ENCODE results near the gene PROM1.

PROM1 gene

DNA sequence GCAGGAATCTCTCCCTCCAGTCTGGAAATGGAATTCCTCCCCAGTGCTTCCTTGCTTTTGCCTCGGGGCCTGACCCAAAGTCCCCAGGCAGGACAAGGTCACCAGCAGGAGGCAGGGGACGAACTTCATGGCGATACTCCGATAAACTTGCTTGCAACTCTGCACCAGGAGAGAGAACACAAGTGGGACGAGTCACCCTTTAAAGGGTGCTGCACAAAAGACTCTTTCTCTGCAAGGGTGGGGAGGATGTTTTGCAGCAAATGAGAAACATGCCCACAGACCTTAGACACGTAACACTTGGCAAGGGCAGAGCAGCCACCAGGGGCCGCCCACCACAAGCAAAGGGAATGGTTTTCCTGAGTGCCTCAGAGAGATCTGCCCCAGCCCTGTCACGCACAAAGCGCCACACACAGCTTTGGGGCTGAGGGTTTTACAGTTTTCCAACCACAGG lies 120.8 kb downstream of the PROM1 start, which contains the start of gene FGFBP2:
FGFBP2 (minus strand) TSS at position 175 of the 451 bp plus-strand sequence; CDS start at position 129, 46 bp downstream.
- peaks cover 16% of the 10 kb centered on the region for H3K27me3 Mint-ChIP-seq (ENCODE audit: low read depth, poor library complexity)
- H3K9me3 Mint-ChIP-seq, result peaks cover 14% of the 10 kb centered on the region
- no peak within 1 kb of the TSS for H3K27ac Mint-ChIP-seq
- TF ChIP-seq, protein P1, sequence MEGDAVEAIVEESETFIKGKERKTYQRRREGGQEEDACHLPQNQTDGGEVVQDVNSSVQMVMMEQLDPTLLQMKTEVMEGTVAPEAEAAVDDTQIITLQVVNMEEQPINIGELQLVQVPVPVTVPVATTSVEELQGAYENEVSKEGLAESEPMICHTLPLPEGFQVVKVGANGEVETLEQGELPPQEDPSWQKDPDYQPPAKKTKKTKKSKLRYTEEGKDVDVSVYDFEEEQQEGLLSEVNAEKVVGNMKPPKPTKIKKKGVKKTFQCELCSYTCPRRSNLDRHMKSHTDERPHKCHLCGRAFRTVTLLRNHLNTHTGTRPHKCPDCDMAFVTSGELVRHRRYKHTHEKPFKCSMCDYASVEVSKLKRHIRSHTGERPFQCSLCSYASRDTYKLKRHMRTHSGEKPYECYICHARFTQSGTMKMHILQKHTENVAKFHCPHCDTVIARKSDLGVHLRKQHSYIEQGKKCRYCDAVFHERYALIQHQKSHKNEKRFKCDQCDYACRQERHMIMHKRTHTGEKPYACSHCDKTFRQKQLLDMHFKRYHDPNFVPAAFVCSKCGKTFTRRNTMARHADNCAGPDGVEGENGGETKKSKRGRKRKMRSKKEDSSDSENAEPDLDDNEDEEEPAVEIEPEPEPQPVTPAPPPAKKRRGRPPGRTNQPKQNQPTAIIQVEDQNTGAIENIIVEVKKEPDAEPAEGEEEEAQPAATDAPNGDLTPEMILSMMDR (IDR thresholded peaks at IDR 0.05), result peak; percentile 50
- H3K36me3 Mint-ChIP-seq (ENCODE audit: low read depth), result peaks cover 16% of the 10 kb centered on the region
- peak; percentile 49 for DNase-seq
- peaks cover 4% of the 10 kb centered on the region for H3K4me1 Mint-ChIP-seq
- no peak within 1 kb of the TSS for H3K4me3 Mint-ChIP-seq

DNA sequence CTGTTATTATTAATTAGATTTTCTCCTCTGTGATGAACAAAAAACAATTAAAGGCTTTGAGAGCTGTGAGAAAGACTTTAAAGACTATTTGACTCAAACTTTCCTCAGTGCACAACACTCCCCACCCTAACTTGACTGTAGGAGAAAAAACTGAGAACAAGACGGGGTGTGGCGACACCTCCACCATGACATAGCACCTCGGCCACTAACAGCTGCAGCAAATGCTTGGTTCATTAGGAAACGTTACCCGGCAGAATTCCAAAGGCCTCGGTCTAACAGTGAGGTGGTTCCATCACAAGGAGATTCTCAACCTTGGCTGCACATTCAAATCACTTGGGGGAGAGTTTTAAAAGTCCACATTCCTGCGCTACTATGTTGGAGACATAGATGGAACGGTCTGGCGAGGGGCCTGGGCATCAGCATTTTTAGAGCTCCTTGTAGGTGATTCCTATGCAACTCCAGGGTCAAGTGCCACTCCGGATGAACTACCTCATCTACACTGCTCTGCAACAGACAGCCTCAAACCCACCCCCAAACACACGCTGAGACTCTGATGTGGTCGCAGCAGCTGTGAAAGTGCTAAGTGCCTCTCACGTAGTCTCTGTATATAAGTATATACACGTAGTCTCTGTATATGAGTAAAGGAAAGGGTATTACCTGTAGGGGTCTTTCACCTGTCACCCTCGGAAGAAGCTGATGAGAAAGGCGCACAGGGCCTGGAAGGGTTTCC lies 121.9 kb downstream of the PROM1 start:
- Mint-ChIP-seq H3K9me3 (peaks cover 12% of the 10 kb centered on the region), H3K4me3 (no peak overlapping the region), H3K4me1 (peaks cover 4% of the 10 kb centered on the region), H3K36me3 (ENCODE audit: low read depth) (peaks cover 9% of the 10 kb centered on the region), H3K27ac (no peak overlapping the region), H3K27me3 (ENCODE audit: low read depth, poor library complexity) (peaks cover 14% of the 10 kb centered on the region)
- TF ChIP-seq, protein P1 (IDR thresholded peaks at IDR 0.05), result no peak
- no peak for DNase-seq

DNA sequence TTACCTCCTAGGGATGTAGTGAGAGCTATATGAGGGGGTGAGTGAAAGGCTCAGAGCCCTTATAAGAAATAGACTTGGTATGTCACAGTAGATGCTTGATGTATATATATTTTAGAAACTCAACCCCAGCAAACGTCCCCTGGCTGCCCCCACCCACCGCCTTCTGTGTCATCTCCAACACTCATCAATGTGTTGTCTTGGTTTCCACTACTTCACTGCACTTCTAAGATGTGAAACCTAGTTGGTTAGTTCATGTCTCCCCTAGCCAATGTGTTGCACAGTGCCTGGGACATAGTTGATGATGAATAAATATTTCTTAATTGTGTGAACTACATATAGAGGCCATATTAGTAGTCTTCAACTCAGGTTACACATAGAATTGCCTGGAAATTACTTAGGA lies 125.3 kb downstream of the PROM1 start:
- no peak for DNase-seq
- peaks cover 9% of the 10 kb centered on the region for H3K27me3 Mint-ChIP-seq (ENCODE audit: low read depth, poor library complexity)
- peaks cover 5% of the 10 kb centered on the region for H3K36me3 Mint-ChIP-seq (ENCODE audit: low read depth)
- TF ChIP-seq, protein P1 (IDR thresholded peaks at IDR 0.05), result no peak
- no peak overlapping the region for H3K4me3 Mint-ChIP-seq
- no peak overlapping the region for H3K27ac Mint-ChIP-seq
- H3K9me3 Mint-ChIP-seq, result peaks cover 25% of the 10 kb centered on the region
- peaks cover 4% of the 10 kb centered on the region for H3K4me1 Mint-ChIP-seq

DNA sequence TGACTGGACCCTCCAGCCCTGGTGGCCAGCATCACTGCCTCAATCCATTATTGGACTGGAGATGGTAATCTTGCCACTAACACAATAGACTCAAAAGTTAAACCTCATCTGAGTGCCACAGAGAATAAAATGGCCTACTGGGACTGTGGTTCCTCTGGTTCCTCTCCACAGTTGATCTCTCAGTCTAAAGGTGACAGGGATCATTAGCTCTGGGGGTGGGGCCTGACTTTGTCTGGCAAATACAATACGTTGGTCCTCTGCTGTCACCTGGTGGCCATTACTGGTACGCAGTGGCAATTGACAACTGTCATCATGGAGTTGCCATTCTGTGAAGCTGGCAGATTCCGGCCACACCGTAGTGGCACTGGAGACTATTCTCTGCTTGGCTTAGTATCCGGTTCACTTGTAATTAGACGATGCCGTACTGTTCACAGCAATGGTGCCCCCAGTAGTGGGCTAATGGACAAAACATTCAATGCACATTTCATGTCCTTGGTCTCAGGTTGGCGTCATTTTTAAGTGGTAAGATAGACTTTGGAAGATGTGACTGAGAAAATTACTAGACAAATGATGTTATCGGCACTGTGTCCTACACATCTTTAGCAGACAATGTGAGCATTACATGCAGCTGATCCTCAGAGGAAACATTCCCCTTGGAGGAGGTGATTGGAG lies 127.5 kb downstream of the PROM1 start:
- peaks cover 39% of the 10 kb centered on the region for H3K9me3 Mint-ChIP-seq
- no peaks in the 10 kb centered on the region for H3K4me1 Mint-ChIP-seq
- H3K27me3 Mint-ChIP-seq (ENCODE audit: low read depth, poor library complexity), result peaks cover 11% of the 10 kb centered on the region
- TF ChIP-seq, protein P1 (IDR thresholded peaks at IDR 0.05), result peak; percentile 76
- peaks cover 5% of the 10 kb centered on the region for H3K36me3 Mint-ChIP-seq (ENCODE audit: low read depth)
- no peak overlapping the region for H3K4me3 Mint-ChIP-seq
- no peak overlapping the region for H3K27ac Mint-ChIP-seq
- peak; percentile 78 for DNase-seq

DNA sequence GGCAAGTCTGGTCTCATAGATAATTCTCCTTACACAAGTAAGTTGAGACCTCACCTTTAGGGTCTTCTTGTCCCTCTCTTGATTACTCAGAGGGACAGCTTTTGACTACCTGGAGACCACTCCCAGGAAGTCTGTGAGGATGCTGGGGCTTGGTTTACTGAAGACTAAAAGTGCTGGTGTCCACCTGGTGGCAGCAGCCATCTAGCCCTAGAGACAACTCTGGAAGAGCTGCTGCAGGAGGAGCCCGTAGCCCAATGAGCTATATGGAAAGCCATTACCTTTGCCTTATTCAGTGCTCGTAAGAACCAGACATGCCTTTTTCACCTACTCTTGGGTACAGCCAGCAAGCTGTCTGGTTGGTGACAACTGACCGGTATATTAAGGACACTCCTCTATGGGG lies 128.2 kb downstream of the PROM1 start:
- DNase-seq, result no peak
- Mint-ChIP-seq H3K36me3 (ENCODE audit: low read depth) (peaks cover 5% of the 10 kb centered on the region), H3K4me3 (no peak overlapping the region), H3K4me1 (no peaks in the 10 kb centered on the region), H3K27me3 (ENCODE audit: low read depth, poor library complexity) (peaks cover 11% of the 10 kb centered on the region), H3K27ac (no peak overlapping the region), H3K9me3 (peaks cover 39% of the 10 kb centered on the region)
- TF ChIP-seq, protein P1 (IDR thresholded peaks at IDR 0.05), result no peak
